Endothelial cell of umbilical vein (primary cell): ENCODE results near the gene RPL35. TPM values are rescaled to one million over a fixed set of nuclear protein-coding genes. Genes with fewer than 3 reads are reported as not detected.

ENCODE experiments used
- BruUV-seq: library from RNA; stranded (reverse); fragments of 400-500 nt; replicated peaks from 2 replicates; lab custom pipeline; 2021; lab: Mats Ljungman, UMichigan
- CTCF ChIA-PET: fragments of 300-600, 350-600 bp; sonication (Branson Sonifier 250); formaldehyde crosslinking; loops from one replicate; lab custom pipeline; 2021; ENCODE audit warnings: antibody characterized with exemption, inconsistent platforms; lab: Charles Lee
- POLR2A ChIA-PET: fragments of 300-600, 350-600 bp; sonication (Branson Sonifier 250); formaldehyde crosslinking; loops from one replicate; lab custom pipeline; 2021; ENCODE audit warnings: antibody characterized with exemption, inconsistent platforms; lab: Charles Lee
- DNase-seq: peaks from one replicate; pipeline ENCODE4 v3.0.0-alpha.2; 2011; ENCODE audit warnings: low read depth, low spot score
- FAIRE-seq: peaks from 2 replicates; lab custom pipeline; 2011; peaks lifted over from hg19 to GRCh38; lab: Jason Lieb, UNC
- H2AFZ ChIP-seq: 2 replicates; pipeline ENCODE4 v1.6.0; 2012; ENCODE audit warnings: low read depth, low read length, control low read depth, inconsistent platforms
- H3K27ac ChIP-seq: 2 replicates; pipeline ENCODE4 v1.5.1; 2011; ENCODE audit warnings: low read depth, mild to moderate bottlenecking, control low read depth, low read length, moderate library complexity; ENCODE audit not compliant: insufficient read depth
- H3K27me3 ChIP-seq, 2 experiments: 2 replicates each; pipeline versions ENCODE4 v1.6.0 to v1.6.1; 2011; ENCODE audit warnings: low read length in 2 of 2, mixed read lengths in 1 of 2; ENCODE audit not compliant: control insufficient read depth in 2 of 2, insufficient read depth in 2 of 2
- H3K36me3 ChIP-seq, 2 experiments: 2 replicates in 1 of 2; 3 replicates in 1 of 2; pipeline ENCODE4 v1.5.1; 2011; ENCODE audit warnings: low read length in 2 of 2, mild to moderate bottlenecking in 1 of 2, moderate library complexity in 1 of 2; ENCODE audit not compliant: control insufficient read depth in 2 of 2, insufficient read depth in 2 of 2; ENCODE audit errors: extremely low read depth in 1 of 2
- H3K4me1 ChIP-seq: 3 replicates; pipeline ENCODE4 v1.5.1; 2011; ENCODE audit warnings: mild to moderate bottlenecking, low read length; ENCODE audit not compliant: control insufficient read depth, insufficient read depth; ENCODE audit errors: extremely low read depth
- H3K4me2 ChIP-seq: 2 replicates; pipeline ENCODE4 v1.6.1; 2011; ENCODE audit warnings: low read length, control low read depth, mixed read lengths; ENCODE audit not compliant: insufficient read depth
- H3K4me3 ChIP-seq, 3 experiments: fragments of 200-600 bp in 1 of 3; sonication (generic), shearing (Covaris generic) in 1 of 3; replicated peaks in 1 of 3; 2 replicates each; pipeline ENCODE4 v1.5.1; 2011 to 2016; ENCODE audit warnings: control low read depth in 3 of 3, low read length in 3 of 3, mild to moderate bottlenecking in 2 of 3, inconsistent platforms in 1 of 3, low read depth in 1 of 3, moderate library complexity in 1 of 3; ENCODE audit not compliant: insufficient read depth in 1 of 3
- H3K79me2 ChIP-seq: 2 replicates; pipeline ENCODE4 v1.6.0; 2012; ENCODE audit warnings: low read length, inconsistent platforms; ENCODE audit not compliant: control insufficient read depth, insufficient read depth
- H3K9ac ChIP-seq: replicated peaks from 2 replicates; pipeline ENCODE3; 2011; ENCODE audit warnings: low read length, control low read depth; ENCODE audit not compliant: insufficient read depth; ENCODE audit errors: extremely low read depth
- H3K9me1 ChIP-seq: replicated peaks from 3 replicates; pipeline ENCODE4 v1.6.0; 2011; ENCODE audit warnings: mild to moderate bottlenecking, low read length; ENCODE audit not compliant: control insufficient read depth, insufficient read depth; ENCODE audit errors: extremely low read depth
- H3K9me3 ChIP-seq: replicated peaks from 2 replicates; pipeline ENCODE4 v1.5.1; 2012; ENCODE audit warnings: low read length, inconsistent platforms; ENCODE audit not compliant: control insufficient read depth, insufficient read depth
- H4K20me1 ChIP-seq: replicated peaks from 2 replicates; pipeline ENCODE3; 2011; ENCODE audit warnings: mild to moderate bottlenecking, low read length; ENCODE audit not compliant: control insufficient read depth, insufficient read depth; ENCODE audit errors: extremely low read depth
- CTCF ChIP-seq, 2 donors: IDR thresholded peaks; 1 replicate in 1 of 2; 2 replicates in 1 of 2; pipeline ENCODE4 v1.5.1; 2011; ENCODE audit warnings: low read length in 2 of 2, mild to moderate bottlenecking in 2 of 2, moderate library complexity in 2 of 2, control low read depth in 1 of 2, inconsistent platforms in 1 of 2, low read depth in 1 of 2; ENCODE audit not compliant: insufficient read depth in 1 of 2; ENCODE audit errors: extremely low read depth in 1 of 2
- EZH2 ChIP-seq: IDR thresholded peaks from 2 replicates; pipeline ENCODE4 v1.6.1; 2012; ENCODE audit warnings: borderline replicate concordance, low read depth, mild to moderate bottlenecking, moderate library complexity, low read length, inconsistent platforms; ENCODE audit not compliant: severe bottlenecking
- FOS ChIP-seq: IDR thresholded peaks from 2 replicates; pipeline ENCODE4 v1.6.1; 2011; ENCODE audit warnings: mild to moderate bottlenecking, low read length, moderate library complexity, borderline replicate concordance; ENCODE audit not compliant: insufficient read depth
- GATA2 ChIP-seq: IDR thresholded peaks from 2 replicates; pipeline ENCODE4 v1.7.0; 2011; ENCODE audit warnings: low read depth, mild to moderate bottlenecking, moderate library complexity, mixed read lengths, low read length; ENCODE audit not compliant: insufficient read length, insufficient read depth
- JUN ChIP-seq: IDR thresholded peaks from 2 replicates; pipeline ENCODE4 v1.6.1; 2011; ENCODE audit warnings: borderline replicate concordance, low read depth; ENCODE audit not compliant: insufficient read length, insufficient read depth
- MYC ChIP-seq: IDR thresholded peaks from one replicate; pipeline ENCODE4 v1.6.1; 2011; ENCODE audit warnings: mild to moderate bottlenecking, low read depth, low read length
- POLR2A ChIP-seq: IDR thresholded peaks from 2 replicates; pipeline ENCODE4 v1.6.1; 2012; ENCODE audit warnings: low read depth, mild to moderate bottlenecking, control low read depth, low read length
- POLR2AphosphoS5 ChIP-seq: IDR thresholded peaks from 2 replicates; pipeline ENCODE4 v1.6.1; 2012; ENCODE audit warnings: low read depth, mild to moderate bottlenecking, control low read depth, low read length, moderate library complexity; ENCODE audit not compliant: insufficient read depth
- dilution Hi-C: fragments of 300-500 bp; cut with MboI; formaldehyde crosslinking; loops from one replicate; pipeline ENCODE4 v1.15.0; 2019; ENCODE audit warnings: low sequenced_read_pairs; ENCODE audit not compliant: extremely low pct_ligation_motif_present
- intact Hi-C: fragments of 100-400 bp; cut with micrococcal nuclease; formaldehyde crosslinking; loops from one replicate; pipeline ENCODE4 v1.10.0; 2022
- polyA plus RNA-seq, 4 experiments: library from polyadenylated mRNA; depleted of rRNA in 3 of 4; stranded (reverse) in 3 of 4; unstranded in 1 of 4; fragments of >200 nt; gene quantifications; 2 replicates each; pipeline versions ENCODE4 v1.2.1 to v1.2.3, GENCODE V29; 2011 to 2012; ENCODE audit warnings: missing spikeins in 1 of 4
- total RNA-seq: library from RNA; stranded (reverse); gene quantifications from 2 replicates; pipeline ENCODE4 v1.2.3, GENCODE V29; 2021
- TF ChIP-seq, protein P1 (sequence below): IDR thresholded peaks from 2 replicates; pipeline ENCODE4 v1.6.1; 2011; ENCODE audit not compliant: insufficient read depth, insufficient read length

RPL35 gene
- total and polyA plus RNA-seq, 2 donors (not counting 3 experiments of a cell fraction or from before 2014, with no cell fraction given) = 1,230 to 2,206 TPM

GRCh38 chr9:124890179-124890578, 28.4 kb upstream of the RPL35 start:
- dilution Hi-C loops (no loop called here), intact Hi-C loops (no loop called here)
- no peaks in the 10 kb centered on the region for H3K4me1 ChIP-seq
- TF ChIP-seq JUN (no peak), MYC (no peak), EZH2 (no peak)
- no peaks in the 10 kb centered on the region for H3K27me3 ChIP-seq
- FAIRE-seq (no peak), DNase-seq (no peak)
- no peaks in the 10 kb centered on the region for H3K9me3 ChIP-seq
- H3K36me3 ChIP-seq = peaks cover 0 to 37% of the 10 kb centered on the region in 2 experiments
- POLR2A ChIA-PET = no interaction called here
- CTCF ChIA-PET = interaction anchor here (1.0 kb wide), 1 partner anchor 12 kb away, joined by 3 read pairs; no protein-coding TSS in a partner anchor
- no peaks in the 10 kb centered on the region for H4K20me1 ChIP-seq
- no TSS peak for BruUV-seq
- no peaks in the 10 kb centered on the region for H3K79me2 ChIP-seq
- H2AFZ ChIP-seq = no peak overlapping the region
- no peak overlapping the region for H3K4me2 ChIP-seq
- H3K9ac ChIP-seq = no peak overlapping the region
- no peak overlapping the region for H3K4me3 ChIP-seq
- H3K27ac ChIP-seq = no peak overlapping the region
- H3K9me1 ChIP-seq = no peaks in the 10 kb centered on the region

DNA sequence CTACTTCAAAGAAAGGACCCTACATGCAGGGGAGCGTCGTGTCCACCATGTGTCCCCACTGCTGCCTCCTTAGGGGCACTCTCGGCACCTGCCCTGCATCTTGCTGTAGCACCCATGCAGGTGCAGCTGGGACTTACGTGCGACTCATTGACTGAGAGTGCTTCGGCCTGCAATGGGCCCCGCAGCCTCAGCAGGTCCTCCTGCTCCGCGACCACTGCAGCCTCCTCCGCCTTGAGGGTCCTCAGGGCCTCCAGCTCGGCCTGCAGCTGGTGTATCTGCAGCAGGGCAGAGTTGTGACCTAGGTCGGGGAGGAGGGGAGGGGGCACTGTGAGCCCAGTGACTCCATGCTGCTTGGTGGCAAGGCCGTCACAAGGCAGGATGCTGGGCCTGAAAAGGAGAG, 27.2 kb upstream of the RPL35 start:
- Histone ChIP-seq H4K20me1 (no peaks in the 10 kb centered on the region), H3K9me3 (no peaks in the 10 kb centered on the region), H2AFZ (no peak overlapping the region), H3K4me1 (no peaks in the 10 kb centered on the region), H3K9ac (no peak overlapping the region), H3K4me2 (no peak overlapping the region), H3K36me3 (peaks cover 0 to 35% of the 10 kb centered on the region in 2 experiments), H3K79me2 (no peaks in the 10 kb centered on the region), H3K9me1 (no peaks in the 10 kb centered on the region), H3K27me3 (no peaks in the 10 kb centered on the region), H3K4me3 (no peak overlapping the region), H3K27ac (no peak overlapping the region)
- no TSS peak for BruUV-seq
- ChIA-PET POLR2A (no interaction called here), CTCF (interaction anchor here (1.2 to 1.4 kb wide), 2 partner anchors 20 to 116 kb away, joined by 3 read pairs; no protein-coding TSS in a partner anchor)
- intact Hi-C loops (no loop called here), dilution Hi-C loops (no loop called here)
- DNase-seq = no peak
- FAIRE-seq = no peak
- TF ChIP-seq FOS (no peak), POLR2A (no peak), CTCF (IDR thresholded peaks at IDR 0.05; ENCODE audit: extremely low read depth in 1 of 2, insufficient read depth in 1 of 2, low read depth in 1 of 2, low read length in 2 of 2) (no peak), JUN (no peak), POLR2AphosphoS5 (no peak), GATA2 (no peak), MYC (no peak), EZH2 (no peak)
- TF ChIP-seq, protein P1, sequence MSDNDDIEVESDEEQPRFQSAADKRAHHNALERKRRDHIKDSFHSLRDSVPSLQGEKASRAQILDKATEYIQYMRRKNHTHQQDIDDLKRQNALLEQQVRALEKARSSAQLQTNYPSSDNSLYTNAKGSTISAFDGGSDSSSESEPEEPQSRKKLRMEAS = no peak
